Ovary (tissue), 9 donors: ENCODE measurements around the gene QSOX2. TPM values are rescaled to one million over a fixed set of nuclear protein-coding genes. Genes with fewer than 3 reads are reported as not detected.

ENCODE experiments used
- DNase-seq, 5 donors: peaks; one replicate each; pipeline ENCODE4 v3.0.0-alpha.2; 2019 to 2020
- H3K27ac ChIP-seq, 2 donors: fragments of 200-600 bp; one replicate each; pipeline versions ENCODE4 v1.5.1 to v1.8.0; 2019 to 2022
- H3K27me3 ChIP-seq: fragments of 200-600 bp; one replicate; pipeline ENCODE4 v1.8.0; 2022
- H3K36me3 ChIP-seq: fragments of 200-600 bp; sonication (generic); one replicate; pipeline ENCODE4 v1.5.1; 2019
- H3K4me1 ChIP-seq: one replicate; pipeline ENCODE4 v1.8.1; 2013; ENCODE audit warnings: mild to moderate bottlenecking, moderate library complexity; ENCODE audit not compliant: insufficient read depth
- H3K4me3 ChIP-seq: fragments of 200-600 bp; sonication (generic); one replicate; pipeline ENCODE4 v1.5.1; 2017
- H3K9me3 ChIP-seq, 2 donors: fragments of 200-600 bp in 1 of 2; sonication (generic) in 1 of 2; one replicate each; pipeline versions ENCODE4 v1.5.1 to v1.8.1; 2013 to 2019; ENCODE audit warnings: mild to moderate bottlenecking in 1 of 2, moderate library complexity in 1 of 2
- EP300 ChIP-seq: sonication (generic); formaldehyde crosslinking; IDR thresholded peaks from one replicate; pipeline ENCODE4 v1.6.1; 2017; ENCODE audit warnings: antibody characterized with exemption
- POLR2A ChIP-seq: fragments of 450-650 bp; IDR thresholded peaks from one replicate; pipeline ENCODE4 v1.6.1; 2017; ENCODE audit warnings: antibody characterized with exemption, mild to moderate bottlenecking, moderate library complexity
- WGBS, 3 donors: extraction: QIAGEN DNeasy Blood & Tissue Kit in 1 of 3; methylation state at CpG; one replicate each; pipeline versions ENCODE4 v1.1.5 to v1.1.7; 2013 to 2017; 5-methylcytosine and 5-hydroxymethylcytosine counted together
- intact Hi-C, 4 donors: fragments of 100-400 bp; cut with DNase I; formaldehyde crosslinking; loops; one replicate each; pipeline versions ENCODE4 v1.11.0 to v1.15.1; 2022 to 2023
- polyA plus RNA-seq, 2 donors: library from polyadenylated mRNA; stranded (reverse); fragments of 200-250 nt in 1 of 2; fragments of 350-450 nt in 1 of 2; fragmentation: Illumina TruSeq in 1 of 2; extraction: RNeasy Lipid Tissue Mini Kit (QIAGEN cat#74804) in 1 of 2; gene quantifications; one replicate each; pipeline ENCODE4 v1.2.3, GENCODE V29; 2013 to 2014
- total RNA-seq, 7 donors: library from RNA; depleted of rRNA in 2 of 7; stranded (reverse); fragments of >200 nt in 2 of 7; fragmentation: NEBNext Ultra II Directional in 3 of 7; extraction: Animal tissue kit (Norgen Biotek cat#: 25700) in 3 of 7; gene quantifications; one replicate each; pipeline versions ENCODE4 v1.1.0 to v1.2.4, GENCODE V29; 2016 to 2023
- TF ChIP-seq, protein P1 (sequence below), 3 donors: fragments of 450-650 bp in 2 of 3; fragments of 200-600 bp in 1 of 3; IDR thresholded peaks; one replicate each; pipeline versions ENCODE4 v1.5.1 to v1.8.0; 2016 to 2022; ENCODE audit warnings: antibody characterized with exemption in 3 of 3, mild to moderate bottlenecking in 1 of 3
- donor health status: DM: no; HTN: no; CAD: no; lungs with moderate emphysema.
- donor health status: DM: no; HTN: no; CAD: no.
- donor health status: Bipolar disorder and iron deficiency.
- donor health status: DM: yes; HTN: yes; CAD: no.
- donor health status: DM: no; HTN: no; CAD: no.
- donor health status: DM: yes; HTN: yes; CAD: no.

QSOX2 gene
- total and polyA plus RNA-seq, 9 donors, result 5.6 to 14.3 (median 7.8) TPM

DNA sequence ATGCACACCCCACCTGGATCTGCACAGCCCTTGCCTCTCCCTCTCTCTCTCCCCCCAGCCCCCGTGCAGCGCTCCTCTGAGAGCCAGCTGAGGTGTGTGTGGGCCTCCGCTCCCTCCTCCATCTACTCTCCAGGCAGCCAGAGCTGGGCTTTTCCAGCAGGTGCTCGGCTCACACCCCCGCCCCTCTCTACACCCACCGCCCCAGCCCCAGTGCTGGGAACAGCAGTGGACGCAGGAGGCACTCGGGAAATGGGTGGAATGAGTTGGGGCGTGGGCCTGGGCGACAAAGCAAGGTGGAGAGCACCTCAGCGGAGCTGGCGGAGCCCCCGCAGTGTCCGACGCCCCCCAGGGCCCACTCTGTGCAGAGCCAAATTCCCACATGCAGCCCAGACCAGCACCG is 27.3 kb downstream of the QSOX2 start:
- no peak for DNase-seq
- no peaks in the 10 kb centered on the region for H3K27me3 ChIP-seq
- no peaks in the 10 kb centered on the region for H3K4me1 ChIP-seq
- WGBS, 3 donors, result 87 to 92% (median 90%) methylated on average over 16 of the region's 16 CpGs
- TF ChIP-seq EP300 (no peak), POLR2A (no peak)
- TF ChIP-seq, protein P1, sequence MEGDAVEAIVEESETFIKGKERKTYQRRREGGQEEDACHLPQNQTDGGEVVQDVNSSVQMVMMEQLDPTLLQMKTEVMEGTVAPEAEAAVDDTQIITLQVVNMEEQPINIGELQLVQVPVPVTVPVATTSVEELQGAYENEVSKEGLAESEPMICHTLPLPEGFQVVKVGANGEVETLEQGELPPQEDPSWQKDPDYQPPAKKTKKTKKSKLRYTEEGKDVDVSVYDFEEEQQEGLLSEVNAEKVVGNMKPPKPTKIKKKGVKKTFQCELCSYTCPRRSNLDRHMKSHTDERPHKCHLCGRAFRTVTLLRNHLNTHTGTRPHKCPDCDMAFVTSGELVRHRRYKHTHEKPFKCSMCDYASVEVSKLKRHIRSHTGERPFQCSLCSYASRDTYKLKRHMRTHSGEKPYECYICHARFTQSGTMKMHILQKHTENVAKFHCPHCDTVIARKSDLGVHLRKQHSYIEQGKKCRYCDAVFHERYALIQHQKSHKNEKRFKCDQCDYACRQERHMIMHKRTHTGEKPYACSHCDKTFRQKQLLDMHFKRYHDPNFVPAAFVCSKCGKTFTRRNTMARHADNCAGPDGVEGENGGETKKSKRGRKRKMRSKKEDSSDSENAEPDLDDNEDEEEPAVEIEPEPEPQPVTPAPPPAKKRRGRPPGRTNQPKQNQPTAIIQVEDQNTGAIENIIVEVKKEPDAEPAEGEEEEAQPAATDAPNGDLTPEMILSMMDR (IDR thresholded peaks at IDR 0.05), result no peak
- no peak overlapping the region for H3K4me3 ChIP-seq
- intact Hi-C loops, result no loop called here
- no peaks in the 10 kb centered on the region for H3K9me3 ChIP-seq
- H3K27ac ChIP-seq, result no peak overlapping the region
- H3K36me3 ChIP-seq, result no peaks in the 10 kb centered on the region

DNA sequence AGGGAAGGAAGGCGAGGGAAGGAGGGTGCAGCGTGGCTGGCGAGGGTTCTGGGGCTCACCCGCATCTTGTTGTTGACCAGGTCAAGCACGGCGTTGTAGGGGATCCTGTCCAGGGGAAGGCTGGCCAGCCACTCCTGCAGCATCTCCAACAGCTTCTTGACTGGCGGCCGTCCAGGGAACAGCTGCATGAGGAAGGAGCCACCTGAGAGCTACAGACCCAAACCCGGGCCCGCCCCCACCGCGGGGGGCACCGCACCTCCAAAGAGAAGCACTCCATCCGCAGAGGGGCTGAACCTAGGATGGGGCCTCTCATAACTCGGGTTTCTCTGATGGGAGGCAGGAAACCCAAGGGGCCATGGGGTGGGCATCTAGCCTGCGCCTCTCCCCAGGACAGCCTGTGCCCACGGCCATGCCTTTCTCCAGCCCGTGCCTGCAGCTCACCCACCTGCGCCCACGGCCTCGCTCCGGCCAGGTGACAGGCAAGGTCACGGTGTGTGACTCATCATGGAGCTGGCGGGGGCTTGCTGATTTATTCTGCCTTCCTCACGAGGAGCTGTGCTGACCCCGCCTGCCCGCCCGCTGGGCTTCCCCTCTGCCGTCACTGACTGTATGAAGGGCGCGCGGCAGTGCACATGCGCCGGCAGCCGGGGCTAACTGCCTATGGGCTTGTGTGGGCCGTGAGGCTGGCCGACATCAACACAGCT is 28.9 kb downstream of the QSOX2 start:
- H3K4me3 ChIP-seq, result no peak overlapping the region
- no peaks in the 10 kb centered on the region for H3K36me3 ChIP-seq
- no peak overlapping the region for H3K27ac ChIP-seq
- H3K27me3 ChIP-seq, result no peaks in the 10 kb centered on the region
- H3K9me3 ChIP-seq, result no peaks in the 10 kb centered on the region
- no peaks in the 10 kb centered on the region for H3K4me1 ChIP-seq
- intact Hi-C loops, result no loop called here
- no peak for TF ChIP-seq EP300
- no peak for TF ChIP-seq POLR2A
- TF ChIP-seq, protein P1 (IDR thresholded peaks at IDR 0.05), result no peak
- no peak for DNase-seq
- WGBS, 3 donors, result 84 to 88% (median 87%) methylated on average over 30 to 37 of the region's 37 CpGs

DNA sequence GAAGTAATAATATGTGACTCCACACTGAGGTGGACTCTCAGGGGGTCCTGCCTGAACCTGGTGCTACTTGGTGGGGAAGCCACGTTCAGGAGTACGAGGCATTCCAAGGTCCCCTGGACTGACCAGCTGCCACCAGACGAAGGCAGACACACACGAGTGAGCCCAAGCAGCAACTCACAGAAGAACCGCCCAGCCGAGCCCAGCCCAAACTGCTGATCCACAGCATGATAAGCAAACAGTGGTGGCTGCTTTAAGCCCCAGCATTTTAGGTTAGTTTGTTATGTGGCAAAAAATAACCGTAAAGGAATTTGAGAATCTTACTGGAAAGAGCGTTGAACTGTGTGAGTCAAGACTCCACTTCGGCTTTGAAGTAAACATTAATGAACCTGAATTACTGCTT is 31.9 kb downstream of the QSOX2 start:
- Histone ChIP-seq H3K4me1 (no peaks in the 10 kb centered on the region), H3K27me3 (no peaks in the 10 kb centered on the region), H3K4me3 (no peak overlapping the region), H3K27ac (no peak overlapping the region), H3K36me3 (no peaks in the 10 kb centered on the region), H3K9me3 (no peaks in the 10 kb centered on the region)
- 95 to 98% (median 97%) methylated on average over 9 of the region's 9 CpGs for WGBS, 3 donors
- DNase-seq, result no peak
- TF ChIP-seq POLR2A (no peak), EP300 (no peak)
- TF ChIP-seq, protein P1 (IDR thresholded peaks at IDR 0.05), result no peak
- intact Hi-C loops, result no loop called here

DNA sequence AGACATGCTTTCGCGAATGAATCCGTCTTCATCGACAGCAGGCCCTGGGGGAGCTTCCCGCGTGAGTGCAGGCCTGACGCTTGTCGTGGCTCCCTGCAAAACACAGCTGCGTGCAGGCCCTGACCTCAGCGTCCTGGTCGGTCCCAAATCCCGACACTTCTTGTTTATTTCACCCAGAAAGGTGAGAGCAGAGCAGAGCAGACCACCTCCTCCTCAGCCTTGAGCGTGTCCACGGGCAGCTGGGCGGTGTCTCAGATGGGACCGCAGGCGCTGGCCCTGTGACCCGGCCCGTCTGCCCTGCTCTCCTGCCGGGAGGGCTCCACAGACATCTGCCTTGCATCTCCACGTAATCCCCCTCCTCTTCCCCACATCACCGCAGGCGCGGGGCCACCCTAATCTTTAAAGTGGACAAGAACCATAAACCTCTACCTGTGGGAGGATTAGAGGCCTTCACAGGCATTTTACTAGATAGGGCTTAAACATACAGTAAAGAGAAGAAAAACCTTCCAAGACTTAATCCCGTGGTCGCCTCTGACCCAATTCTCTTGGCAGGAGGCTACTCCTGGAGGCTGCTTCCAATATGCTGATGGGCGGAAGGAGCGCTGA is 33.2 kb downstream of the QSOX2 start:
- TF ChIP-seq EP300 (no peak), POLR2A (no peak)
- TF ChIP-seq, protein P1 (IDR thresholded peaks at IDR 0.05), result no peak
- 68 to 78% (median 73%) methylated on average over 28 of the region's 28 CpGs for WGBS, 3 donors

More for the DNA sequence above, 33.2 kb downstream of the QSOX2 start:
- no peaks in the 10 kb centered on the region for H3K36me3 ChIP-seq
- no peak overlapping the region for H3K27ac ChIP-seq
- no peak overlapping the region for H3K4me3 ChIP-seq
- no peaks in the 10 kb centered on the region for H3K4me1 ChIP-seq
- no peaks in the 10 kb centered on the region for H3K27me3 ChIP-seq
- H3K9me3 ChIP-seq, result no peaks in the 10 kb centered on the region
- intact Hi-C loops, result no loop called here
- no peak for DNase-seq
